ENCODE results near the gene POLR1H.

The POLR1H gene

GRCh38 chr6:30061858-30062458 is 893 bp downstream of the POLR1H start:
- no peak for DNase-seq (ENCODE audit: low spot score)
- peak overlapping the region; percentile 88 to 90 for H3K27ac ChIP-seq
- peak overlapping the region; percentile 78 for H3K4me3 ChIP-seq
- no peak for TF ChIP-seq CTCF (IDR thresholded peaks at IDR 0.05)

GRCh38 chr6:30062471-30063178 is 1.6 kb downstream of the POLR1H start:
- H3K4me3 ChIP-seq: peak overlapping the region; percentile 78
- no peak for DNase-seq (ENCODE audit: low spot score)
- no peak for TF ChIP-seq CTCF (IDR thresholded peaks at IDR 0.05)
- no peak overlapping the region for H3K27ac ChIP-seq

GRCh38 chr6:30063315-30063714 is 2.2 kb downstream of the POLR1H start:
- Histone ChIP-seq H3K4me3 (no peak overlapping the region), H3K27ac (no peak overlapping the region)
- no peak for TF ChIP-seq CTCF (IDR thresholded peaks at IDR 0.05)
- DNase-seq (ENCODE audit: low spot score): no peak

GRCh38 chr6:30066082-30066481 is 5.0 kb downstream of the POLR1H start:
- H3K4me3 ChIP-seq: peak overlapping the region; percentile 86
- TF ChIP-seq CTCF (IDR thresholded peaks at IDR 0.05): no peak
- peak overlapping the region; percentile 77 to 94 for H3K27ac ChIP-seq
- no peak for DNase-seq (ENCODE audit: low spot score)

- peak within 1 kb of the TSS; percentile 77 to 94 for H3K27ac ChIP-seq
- no peak for TF ChIP-seq CTCF (IDR thresholded peaks at IDR 0.05)
- H3K4me3 ChIP-seq: peak within 1 kb of the TSS; percentile 86
- DNase-seq (ENCODE audit: low spot score): peak; percentile 99
Observed at GRCh38 chr6:30066577-30067459, 5.8 kb downstream of the POLR1H start, which contains the start of gene PPP1R11. Gene PPP1R11 (plus strand): TSS chr6:30067198. CDS start chr6:30067411, 213 bp downstream.

GRCh38 chr6:30067460-30068139 is 6.5 kb downstream of the POLR1H start:
- no peak for TF ChIP-seq CTCF (IDR thresholded peaks at IDR 0.05)
- peak overlapping the region; percentile 77 to 94 for H3K27ac ChIP-seq
- no peak for DNase-seq (ENCODE audit: low spot score)
- H3K4me3 ChIP-seq: peak overlapping the region; percentile 86

All from coronary artery (tissue), 2 donors.